NCI-H226 (cell line): ENCODE results near the gene GNGT2.

Experiments used
- DNase-seq: peaks from one replicate; pipeline ENCODE4 v3.0.0-alpha.2; 2015

GNGT2 gene

DNA sequence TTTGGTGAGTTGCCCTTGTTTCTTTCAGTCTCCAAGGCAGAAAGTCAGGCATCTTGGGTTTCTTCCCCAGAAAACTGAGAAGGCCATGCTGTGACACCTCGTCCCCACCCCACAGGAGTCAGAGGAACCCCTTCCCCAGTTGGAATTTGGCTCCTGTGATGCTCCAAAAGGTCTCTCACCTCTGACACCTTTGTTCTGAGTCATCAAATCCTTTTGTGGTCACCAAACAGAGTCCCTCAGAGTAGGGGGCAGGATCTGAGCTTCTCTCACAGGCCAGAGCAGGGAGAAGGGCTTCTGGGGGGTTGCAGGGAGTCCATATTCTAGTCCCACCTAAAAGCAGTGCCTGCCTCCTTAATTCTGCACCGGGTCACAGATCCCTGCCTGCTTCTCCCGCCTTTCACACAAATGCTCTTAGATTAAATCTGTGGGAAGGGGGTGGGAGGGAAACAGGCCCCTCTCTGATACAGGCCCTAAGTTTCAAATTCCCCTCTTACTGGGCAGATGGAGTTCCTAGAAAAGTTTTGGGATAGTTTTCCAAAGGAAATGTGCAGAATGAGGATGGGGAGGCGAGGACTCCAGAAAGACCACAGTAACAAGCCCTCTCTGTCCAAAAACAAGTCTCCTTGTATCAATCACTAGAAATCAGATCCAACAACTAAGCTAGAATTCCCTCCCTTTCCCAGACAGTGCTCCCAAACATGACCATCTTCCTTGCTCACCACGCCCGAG lies 18.9 kb upstream of the GNGT2 start:
- DNase-seq: no peak

- no peak for DNase-seq
Observed at GRCh38 chr17:49227436-49228261, 17.3 kb upstream of the GNGT2 start.

GRCh38 chr17:49226771-49227435 lies 16.5 kb upstream of the GNGT2 start:
- no peak for DNase-seq

DNA sequence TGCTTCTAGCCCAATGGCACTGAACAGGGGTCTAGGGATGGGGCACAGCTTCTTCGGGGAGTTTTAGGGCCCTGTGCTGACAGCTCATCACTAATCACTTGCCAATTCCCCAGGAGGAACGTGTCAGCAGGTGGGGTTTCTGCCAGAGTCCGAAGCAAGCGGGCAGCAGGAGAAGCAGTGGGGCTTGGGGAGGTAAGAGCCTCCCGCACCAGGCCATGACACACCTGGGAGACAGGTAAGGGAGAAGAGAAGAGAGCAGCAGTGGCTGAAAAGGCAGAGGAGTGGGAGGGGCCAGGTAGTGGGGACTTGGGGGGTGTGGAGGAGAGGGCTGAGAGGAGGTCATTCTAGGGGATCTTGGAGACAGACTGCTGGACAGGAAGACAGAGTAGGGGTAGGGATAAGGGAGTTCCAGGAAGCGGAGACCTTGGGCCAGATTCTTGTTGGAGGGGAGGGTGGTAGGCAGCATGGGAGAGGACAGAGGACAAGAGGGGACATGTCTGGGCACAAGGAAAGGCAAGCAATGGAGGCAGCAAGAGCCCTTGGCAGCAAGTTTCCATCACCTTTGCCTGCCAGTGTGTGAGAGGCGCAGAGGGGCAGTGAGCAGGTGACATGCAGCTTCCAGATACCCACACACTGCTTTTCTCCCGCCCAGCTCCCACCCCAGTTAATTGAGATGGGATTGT lies 15.3 kb upstream of the GNGT2 start:
- no peak for DNase-seq

DNA sequence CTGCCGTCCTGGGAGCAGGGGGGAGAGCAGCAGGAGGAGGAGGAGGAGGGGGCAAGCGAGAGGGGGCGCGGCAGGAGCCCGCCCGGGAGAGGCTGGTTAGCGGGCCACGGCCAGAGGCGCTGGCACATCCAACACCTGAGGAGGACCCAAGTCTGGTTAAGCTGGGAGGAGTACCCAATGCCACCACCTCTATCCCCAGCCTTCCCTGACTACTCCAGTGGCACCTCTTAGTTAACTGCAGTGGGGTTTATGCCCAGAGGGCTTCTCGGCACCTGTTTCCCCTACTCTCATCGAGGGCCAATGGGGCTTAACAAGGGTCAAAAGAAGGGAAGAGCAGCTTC lies 14.6 kb upstream of the GNGT2 start:
- no peak for DNase-seq

DNA sequence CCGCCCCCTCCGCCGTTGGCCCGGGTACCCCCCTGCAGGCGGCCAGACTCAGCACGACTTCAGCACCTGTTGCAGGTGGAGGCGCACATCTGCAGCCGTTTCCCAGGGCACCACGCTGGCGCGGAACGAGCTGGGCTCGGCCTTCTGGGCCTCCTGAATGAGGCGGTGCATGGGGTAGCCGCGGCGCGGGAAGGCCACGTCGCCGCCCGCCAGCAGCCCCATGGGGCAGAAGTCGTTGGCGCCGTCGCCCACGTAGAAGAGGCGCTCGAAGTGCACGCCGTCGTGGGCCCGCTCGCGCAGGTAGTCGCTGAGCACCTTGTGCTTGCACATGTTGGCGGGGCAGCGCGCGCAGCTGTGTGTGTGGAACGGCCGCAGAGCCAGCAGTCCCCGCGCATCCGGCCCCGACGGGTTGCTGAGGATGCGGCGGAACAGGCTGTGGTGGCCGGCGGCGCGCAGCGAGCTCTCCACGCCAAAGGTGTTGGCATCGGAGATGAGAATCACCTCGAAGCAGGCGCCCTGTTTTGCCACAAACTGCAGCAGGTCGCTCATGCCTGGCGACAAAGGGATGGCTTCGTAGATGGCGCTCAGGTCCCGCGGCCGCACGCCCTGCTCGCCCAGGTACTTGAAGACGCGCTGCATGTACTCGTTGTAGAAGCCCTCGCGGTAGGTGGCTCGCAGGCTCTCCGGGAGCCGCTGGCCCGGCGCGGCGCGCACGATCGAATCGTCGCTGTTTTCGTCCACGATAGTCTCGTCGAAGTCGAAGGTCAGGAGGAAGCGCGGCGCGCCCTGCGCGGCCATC lies 14.0 kb upstream of the GNGT2 start:
- no peak for DNase-seq

DNA sequence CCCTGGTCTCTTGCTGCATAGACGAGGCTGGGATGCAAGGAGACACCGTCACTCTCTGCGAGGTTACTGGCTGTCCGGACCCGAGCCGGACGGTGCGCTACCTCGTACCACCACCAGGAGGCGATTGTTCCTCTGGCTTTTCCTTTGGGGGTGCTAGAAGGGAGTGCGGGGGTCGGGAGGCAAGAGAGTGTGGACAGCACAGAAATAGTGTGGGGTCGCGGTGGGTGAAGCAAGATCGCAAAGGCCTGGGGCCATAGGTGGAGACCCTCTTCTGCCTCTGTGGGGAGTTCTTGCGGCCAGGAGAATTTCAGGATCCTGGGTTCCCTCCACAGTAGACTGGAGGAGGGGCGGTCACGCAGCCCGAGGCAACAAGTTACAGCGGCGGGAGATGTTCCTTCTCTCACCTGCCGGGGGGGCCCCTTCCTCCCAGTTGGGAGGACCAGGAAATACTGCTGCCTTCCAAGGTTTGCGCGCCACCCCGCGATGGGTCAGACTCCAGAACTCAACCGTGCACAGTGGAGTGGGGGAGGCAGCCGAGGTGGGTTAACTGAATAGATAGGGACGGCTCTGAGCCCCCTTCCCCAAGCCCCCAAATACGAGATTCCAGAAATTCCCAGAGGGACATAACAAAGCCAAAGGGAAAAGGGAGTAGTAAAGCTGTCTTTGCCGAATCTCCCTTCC lies 13.3 kb upstream of the GNGT2 start:
- no peak for DNase-seq

DNA sequence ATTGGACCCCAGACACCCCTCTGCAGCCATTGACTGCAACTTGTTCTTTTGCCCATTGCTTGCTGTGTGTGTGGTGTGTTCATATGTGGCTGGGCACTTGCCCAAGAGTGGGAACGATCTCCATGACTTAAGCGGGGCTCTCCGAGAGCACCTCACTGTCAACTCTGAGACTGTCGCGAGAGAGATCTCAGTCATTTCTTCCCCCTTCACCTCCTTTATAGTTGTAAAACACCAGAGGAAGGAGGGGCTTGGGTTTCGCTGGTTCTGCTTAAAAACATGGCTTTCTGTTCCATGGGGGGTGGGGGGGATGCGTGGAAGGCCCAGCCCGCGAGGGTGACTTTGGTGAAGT lies 12.8 kb upstream of the GNGT2 start:
- no peak for DNase-seq

DNA sequence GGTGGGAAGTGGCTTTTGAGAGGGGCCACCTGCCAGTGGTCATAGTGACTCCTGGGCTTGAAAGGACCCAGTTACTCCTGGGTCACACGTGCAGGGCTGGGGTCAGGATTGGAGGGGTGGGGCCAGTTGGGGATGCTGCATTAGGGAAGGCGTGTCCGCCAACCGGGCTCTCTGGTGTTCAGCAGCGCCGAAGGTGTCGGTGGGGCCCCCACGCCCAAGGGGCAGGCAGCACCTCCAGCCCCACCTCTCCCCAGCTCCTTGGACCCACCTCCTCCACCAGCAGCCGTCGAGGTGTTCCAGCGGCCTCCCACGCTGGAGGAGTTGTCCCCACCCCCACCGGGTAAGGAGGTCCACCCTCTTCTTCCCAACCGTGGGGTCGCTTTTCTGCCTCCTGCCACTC lies 9.6 kb upstream of the GNGT2 start:
- no peak for DNase-seq

GRCh38 chr17:49218941-49219913 lies 8.9 kb upstream of the GNGT2 start:
- DNase-seq: no peak

GRCh38 chr17:49217651-49218413 lies 7.5 kb upstream of the GNGT2 start:
- DNase-seq: no peak

GRCh38 chr17:49216953-49217650 lies 6.7 kb upstream of the GNGT2 start:
- DNase-seq: no peak

- DNase-seq: no peak
Observed at GRCh38 chr17:49216482-49216881, 6.1 kb upstream of the GNGT2 start.

DNA sequence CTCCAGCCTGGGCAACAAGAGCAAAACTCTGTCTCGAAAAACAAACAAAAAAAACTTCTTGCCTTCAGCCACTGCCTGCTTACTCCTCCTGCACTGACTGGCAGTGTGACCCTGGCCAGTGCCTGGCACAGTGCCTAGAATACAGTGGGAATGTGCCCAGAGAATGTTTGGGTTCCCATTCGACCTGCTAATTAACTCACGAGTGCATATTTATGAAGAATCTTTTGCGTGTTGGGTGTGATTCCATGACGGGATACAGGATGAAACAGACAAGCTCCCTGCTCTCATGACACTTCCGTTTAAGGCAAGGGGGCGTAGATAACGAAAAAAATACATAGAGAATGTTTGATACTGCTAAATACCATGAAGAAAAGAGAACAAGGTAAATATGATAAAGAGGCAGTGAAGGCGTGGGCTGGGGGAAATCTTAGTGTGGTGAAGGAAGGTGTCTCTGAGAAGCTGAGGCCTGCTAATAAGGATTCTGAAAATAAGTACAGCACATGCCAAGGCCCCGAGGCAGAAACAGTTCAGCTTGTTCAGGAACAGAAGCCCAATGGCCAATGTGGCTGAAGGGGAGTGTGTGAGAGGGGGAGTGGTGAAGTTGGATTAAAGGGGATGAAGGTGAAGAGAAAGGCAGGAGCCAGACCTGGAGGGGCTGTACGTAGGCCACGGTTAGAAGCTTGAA lies 4.4 kb upstream of the GNGT2 start:
- no peak for DNase-seq

- DNase-seq: no peak
Observed at GRCh38 chr17:49213847-49214246, 3.5 kb upstream of the GNGT2 start.

GRCh38 chr17:49213399-49213798 lies 3.0 kb upstream of the GNGT2 start:
- DNase-seq: no peak

GRCh38 chr17:49209061-49209571 lies 1.3 kb downstream of the GNGT2 start:
- no peak for DNase-seq

DNA sequence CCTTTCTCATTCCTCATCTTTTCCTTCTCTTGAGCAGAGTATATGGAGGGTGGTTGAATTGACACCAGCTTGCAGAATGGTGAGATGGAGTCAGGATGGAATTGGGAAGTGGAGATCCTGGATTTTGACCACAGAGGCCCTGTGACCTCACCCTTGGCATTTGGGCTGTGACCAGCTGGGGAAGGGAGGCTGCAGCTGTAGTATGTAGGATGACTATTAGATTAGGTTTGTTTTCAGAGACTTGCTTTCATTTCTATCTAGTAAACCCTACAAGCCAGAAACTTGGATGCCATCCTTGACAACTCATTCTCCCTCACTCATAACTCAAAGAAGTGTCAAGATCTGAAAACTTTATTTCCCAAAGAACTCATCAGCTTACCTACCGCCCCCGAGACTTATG lies 5.9 kb downstream of the GNGT2 start:
- peak; percentile 18 for DNase-seq

- no peak for DNase-seq
Observed at GRCh38 chr17:49203796-49204195, 6.6 kb downstream of the GNGT2 start.
